ENCODE measurements around the gene CEP89.
"Not testable (repeated sequence)": the region's sequence is repeated elsewhere in the genome, so short reads cannot be mapped to it uniquely, and the experiment has no call there.

Gene CEP89

DNA sequence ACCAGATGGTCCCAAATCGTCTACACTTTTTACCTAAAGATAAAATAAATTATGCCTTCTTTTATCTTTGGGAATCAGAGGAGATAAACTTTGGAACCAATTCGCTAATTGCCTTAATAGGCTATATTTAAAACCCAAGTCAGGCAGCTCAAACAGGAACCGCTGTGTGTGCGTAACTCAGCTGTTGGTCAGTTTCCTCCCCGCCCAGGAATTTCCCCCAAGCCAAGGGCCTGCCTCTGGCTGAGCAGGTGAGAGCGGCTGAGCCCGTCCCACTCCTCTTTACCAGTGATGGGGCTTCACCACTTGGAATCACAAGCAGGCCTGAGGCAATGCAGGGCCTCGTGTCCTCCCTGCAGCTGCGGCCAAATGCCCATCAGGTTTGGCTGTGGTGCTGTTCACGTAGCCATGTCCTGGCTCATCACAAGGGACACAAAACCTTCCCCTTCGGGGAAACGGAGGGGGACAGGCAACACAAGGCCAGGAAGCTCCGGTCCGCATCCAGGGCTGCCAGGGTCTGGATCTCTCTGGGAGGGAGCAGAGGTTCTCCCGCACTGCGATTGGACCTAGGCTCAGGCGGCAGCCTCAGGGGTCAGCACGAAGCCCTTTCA lies 101.7 kb downstream of the CEP89 start:
- no peak for DNase-seq (ENCODE audit: low read depth)

DNA sequence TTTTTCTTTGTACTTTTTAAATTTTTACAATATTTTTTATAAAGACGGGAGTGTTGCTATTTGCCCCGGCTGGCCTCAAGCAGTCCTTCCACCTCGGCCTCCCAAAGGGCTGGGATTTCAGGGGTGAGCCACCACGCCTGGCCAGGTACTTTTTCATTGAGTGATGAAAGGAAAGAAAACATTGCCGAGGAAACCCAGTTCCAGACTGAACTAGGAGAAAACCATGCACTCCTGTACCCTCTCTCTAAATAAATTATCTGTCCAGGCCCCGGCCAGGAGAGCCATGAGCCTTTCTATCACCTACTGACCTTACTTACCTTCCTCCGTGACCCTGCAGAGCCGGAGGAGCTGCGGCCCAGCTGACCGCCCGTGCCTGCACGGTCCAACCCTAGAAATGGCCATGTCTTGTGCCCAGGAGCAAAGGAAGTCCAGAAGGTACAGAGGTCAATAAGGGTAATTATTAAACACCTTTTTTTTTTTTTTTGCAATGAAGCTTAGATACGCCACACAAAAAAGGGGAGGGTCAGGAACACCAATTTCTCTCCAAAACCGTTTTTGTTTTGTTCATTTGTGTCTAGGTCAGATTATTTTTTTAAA lies 102.3 kb downstream of the CEP89 start, which contains the start of gene SLC7A9:
Gene SLC7A9 (minus strand): TSS at position 399 of the 597 bp plus-strand sequence. CDS start 1,233 bp downstream, outside the sequence.
- no peak for DNase-seq (ENCODE audit: low read depth)

DNA sequence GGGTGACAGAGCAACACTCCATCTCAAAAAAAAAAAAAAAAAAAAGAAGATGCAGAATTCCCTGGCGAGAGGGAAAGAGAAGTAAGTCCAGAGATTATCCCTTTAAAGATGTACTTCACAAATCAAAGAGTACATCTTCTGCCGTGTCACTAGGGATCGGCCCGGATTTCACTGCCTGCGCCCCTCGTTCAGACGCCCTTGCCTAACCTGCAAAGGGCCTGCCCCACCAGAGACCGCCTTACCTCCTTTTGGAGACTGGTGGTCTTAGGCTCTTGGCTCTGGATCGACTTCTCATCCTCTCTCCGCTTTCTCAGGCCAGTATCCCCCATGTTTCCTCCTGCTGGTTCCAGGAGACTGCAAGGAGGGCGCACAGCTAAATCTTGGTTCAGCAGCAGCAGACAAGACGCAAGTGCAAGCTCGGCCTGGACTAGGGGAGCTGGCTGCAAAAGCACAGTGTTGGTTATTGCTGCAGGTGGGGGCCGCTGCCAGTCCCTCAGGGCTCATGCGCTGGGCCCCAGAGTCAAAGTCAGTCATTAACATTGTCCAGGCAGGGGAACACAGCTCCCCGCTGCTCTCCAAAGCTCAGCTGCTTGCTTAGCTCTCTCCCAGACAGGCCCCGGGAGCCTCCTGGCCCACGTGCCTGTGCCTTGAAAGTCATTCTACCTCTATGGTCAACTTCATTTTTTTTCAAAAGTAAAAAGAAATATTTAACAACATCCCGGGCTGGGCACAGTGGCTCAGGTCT lies 103.4 kb downstream of the CEP89 start:
- no peak for DNase-seq (ENCODE audit: low read depth)

DNA sequence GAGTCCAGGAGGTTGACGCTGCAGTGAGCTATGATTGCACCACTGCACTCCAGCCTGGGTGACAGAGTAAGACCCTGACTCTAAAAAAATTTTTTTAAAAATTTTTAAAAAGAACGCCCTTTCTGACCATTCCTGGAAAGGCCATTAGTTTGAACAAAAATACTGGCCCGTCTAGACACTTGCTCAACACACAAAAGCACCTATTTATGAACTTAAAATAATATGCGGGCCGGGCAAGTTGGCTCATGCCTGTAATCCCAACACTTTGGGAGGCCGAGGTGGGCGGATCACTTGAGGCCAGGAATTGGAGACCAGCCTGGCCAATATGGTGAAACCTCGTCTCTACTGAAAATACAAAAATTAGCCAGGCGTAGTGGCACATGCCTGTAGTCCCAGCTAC lies 104.3 kb downstream of the CEP89 start:
- DNase-seq (ENCODE audit: low read depth) = not testable (repeated sequence)

DNA sequence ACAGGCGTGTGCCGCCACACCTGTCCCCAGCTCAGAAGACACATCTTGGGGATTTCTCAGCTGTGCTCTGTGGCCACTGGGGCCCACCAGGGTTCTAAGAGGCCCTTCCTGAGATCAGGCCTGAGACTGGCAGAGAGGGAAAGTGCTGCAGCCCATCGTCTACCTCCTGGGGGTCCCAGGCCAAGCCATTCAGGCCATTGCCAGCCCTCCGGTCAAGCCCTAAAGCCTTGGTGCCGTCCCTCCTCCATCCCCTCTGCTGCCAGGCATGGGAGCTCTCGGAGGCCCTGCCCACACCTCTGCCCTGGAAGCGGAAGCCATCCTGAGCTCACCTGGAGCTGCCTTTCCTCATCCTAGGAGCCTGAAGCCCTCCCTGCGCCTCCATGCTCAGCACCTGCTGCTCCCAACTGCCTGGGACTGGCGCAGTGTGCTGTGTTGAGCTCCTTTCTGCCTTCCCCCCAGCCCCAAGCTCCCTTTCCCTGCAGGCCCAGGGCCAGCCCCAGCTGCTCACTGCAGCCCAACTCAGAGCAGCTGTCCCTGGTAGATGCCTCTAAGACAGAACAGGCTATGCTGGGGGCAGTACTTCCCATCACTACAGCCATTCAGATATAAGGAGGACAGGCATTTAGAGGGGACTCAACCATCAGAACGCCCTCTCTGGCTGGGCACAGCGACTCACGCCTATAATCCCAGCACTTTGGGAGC lies 105.0 kb downstream of the CEP89 start:
- DNase-seq (ENCODE audit: low read depth) = no peak

DNA sequence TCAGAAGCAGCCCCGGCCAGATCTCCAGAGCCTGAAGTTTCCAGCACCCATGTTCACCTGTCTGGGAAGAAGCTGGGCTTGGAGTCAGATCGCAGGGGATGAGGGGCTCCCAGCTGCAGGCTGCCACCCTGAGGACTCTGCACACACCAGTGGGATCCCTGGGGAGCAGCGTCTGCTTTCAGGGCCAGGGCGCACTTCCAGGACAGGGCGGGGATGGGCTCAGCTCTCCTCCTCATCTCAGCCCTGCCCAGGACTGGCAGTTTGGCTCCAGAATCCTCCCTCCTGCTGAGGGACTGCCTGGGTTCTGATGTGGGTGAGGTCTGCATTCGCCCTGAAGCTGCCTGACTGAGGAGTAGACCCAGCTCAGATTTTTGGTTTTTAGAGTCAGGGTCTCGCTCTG lies 105.7 kb downstream of the CEP89 start:
- no peak for DNase-seq (ENCODE audit: low read depth)

DNA sequence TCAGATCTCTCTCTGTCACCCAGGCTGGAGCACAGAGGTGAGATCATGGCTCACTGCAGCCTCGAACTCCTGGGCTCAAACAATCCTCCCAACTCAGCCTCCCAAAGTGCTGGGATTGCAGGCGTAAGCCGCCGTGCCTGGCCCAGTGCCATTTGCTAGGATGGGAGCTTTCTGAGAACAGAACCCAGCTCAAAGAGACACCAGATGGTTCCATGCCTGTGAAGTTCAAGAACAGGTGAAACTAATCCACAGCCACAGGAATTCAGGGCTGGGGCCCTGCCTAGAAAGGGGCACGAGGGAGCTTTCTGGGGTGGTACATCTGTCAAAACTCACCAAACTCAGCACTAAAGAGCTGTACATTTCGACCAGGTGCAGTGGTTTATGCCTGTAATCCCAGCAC lies 106.4 kb downstream of the CEP89 start:
- no peak for DNase-seq (ENCODE audit: low read depth)

DNA sequence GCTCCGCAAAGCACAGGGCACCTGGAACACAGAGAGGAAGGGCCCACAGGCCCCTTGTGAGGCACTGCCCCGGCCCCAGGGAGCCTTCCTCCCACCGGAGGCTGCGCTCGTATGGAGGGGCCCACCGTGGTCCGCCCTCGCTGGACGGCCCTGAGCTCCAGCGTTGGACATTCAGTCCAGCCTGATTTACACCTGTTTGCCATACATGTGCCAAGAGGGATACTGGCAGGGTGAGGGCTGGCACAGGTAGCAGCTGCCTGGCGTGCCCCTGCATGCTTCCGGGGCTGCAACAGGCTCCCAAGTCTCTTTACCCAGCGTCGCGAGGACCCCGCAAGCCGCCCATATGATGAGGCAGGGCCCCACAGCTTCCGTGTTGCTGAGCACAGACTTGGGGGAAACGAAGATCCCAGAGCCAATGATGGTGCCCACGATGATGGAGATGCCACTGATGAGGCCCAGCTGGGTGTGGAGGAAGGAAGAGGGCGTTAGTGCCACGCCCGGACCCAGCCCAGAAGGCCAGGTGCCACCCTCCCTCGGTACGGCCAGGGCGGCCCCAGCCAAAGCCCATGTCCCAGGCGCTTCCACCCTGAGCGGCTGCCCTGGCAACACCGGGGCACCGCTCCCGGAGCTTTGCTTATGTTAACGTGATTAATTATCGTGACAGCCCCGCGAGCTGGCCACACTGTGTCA lies 107.3 kb downstream of the CEP89 start:
- DNase-seq (ENCODE audit: low read depth) = no peak

DNA sequence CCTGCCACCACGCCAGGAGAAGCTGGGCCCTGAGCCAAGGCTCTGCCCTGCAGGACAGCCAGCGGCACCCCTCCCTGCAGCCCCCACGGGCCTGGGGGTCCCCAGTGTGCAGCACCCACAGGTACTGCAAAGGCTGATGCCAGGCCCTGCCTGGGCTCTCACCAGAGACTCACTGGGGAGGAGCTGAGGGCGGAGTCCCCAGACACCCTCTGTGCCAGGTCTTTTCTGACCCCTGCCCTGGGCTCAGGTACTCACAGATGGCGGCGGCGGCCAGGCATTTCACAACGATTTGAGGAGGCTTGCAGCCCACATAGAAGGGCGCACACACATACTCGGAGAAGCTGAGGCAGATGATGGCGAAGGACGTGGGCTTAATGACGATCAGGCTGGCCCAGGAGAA lies 107.9 kb downstream of the CEP89 start:
- no peak for DNase-seq (ENCODE audit: low read depth)

DNA sequence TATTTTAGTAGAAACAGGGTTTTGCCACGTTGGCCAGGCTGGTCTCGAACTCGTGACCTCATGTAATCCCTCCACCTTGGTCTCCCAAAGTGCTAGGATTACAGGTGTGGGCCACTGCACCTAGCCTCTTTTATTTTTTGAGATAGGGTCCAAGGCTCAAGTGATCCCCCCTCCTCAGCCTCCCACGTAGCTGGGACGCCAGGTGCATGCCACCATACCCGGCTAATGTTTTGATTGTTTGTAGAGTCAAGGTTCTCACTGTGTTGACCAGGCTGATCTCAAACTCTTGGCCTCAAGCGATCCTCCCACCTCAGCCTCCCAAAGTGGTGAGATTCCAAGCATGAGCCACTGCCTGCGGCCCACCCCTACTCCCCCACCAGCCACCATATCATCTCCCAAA lies 108.5 kb downstream of the CEP89 start:
- DNase-seq (ENCODE audit: low read depth) = no peak

DNA sequence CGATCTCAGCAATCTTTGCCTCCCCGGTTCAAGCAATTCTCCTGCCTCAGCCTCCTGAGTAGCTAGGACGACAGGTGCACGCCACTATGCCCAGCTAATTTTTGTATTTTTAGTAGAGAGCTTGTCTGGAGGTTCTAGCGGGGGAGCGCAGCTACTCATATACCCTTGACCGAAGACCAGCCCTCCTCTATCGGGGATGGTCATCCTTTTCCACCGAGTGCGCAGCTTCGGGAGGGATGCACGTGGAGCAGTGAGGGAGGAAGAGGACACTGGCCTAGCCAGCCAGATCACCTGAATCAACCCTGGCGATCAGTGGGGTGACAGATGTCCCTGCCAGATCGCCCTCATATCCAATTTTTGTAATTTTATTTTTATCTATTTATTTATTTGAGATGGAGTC lies 109.0 kb downstream of the CEP89 start:
- DNase-seq (ENCODE audit: low read depth) = no peak

DNA sequence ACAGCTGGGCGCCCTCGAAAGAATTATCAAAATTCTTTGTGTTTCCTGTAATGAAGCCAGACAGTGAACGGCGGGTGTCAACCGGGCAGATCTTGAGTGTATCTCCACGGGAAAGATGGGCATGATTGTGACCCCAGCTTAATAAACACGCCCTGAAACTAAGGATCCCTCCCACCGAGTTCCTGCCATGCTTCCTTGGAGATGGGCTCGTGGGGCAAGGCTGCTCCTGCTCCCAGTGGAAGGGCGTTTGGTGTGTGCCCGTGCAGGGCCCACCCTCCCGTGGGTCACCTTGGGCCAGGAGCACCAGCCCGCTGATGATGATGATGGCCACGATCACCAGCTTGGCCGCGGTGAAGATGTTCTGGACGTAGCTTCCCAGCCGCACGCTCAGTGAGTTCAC lies 109.6 kb downstream of the CEP89 start:
- DNase-seq (ENCODE audit: low read depth) = no peak

DNA sequence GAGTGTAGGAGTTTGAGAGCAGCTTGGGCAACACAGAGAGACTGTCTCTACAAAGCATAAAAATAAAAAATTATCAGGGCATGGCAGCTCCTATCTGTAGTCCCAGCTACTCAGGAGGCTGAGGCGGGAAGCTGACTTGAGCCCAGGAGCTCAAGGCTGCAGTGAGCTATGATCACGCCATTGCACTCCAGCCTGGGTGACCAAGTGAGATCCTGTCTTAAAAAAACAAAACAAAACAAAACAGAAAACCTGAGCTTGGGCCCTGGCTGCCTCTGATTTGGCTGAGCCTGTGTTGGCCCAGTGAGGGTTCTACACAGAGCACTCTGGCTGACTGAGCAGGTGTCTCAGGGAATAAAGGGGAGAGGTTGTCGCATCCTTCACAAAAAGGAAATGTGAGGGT lies 110.2 kb downstream of the CEP89 start:
- DNase-seq (ENCODE audit: low read depth) = no peak

DNA sequence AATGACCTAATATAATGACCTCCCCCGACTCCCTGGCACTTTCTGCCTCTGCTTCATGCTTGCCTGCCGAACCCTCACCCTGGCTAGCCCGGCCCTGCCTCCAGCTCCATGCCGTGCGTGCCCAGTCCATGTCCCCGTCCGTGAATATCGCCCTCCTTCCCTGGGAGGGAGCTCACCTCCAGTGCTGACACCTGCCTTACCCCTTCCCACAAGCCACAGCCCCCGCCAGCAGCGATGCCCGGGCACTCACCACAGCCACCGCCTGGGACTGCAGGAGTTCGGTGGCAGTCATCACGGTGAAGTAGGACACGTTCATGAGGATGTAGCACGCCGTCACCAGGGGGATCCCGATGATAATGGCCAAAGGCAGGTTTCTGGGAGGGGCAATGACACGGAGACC lies 112.2 kb downstream of the CEP89 start:
- no peak for DNase-seq (ENCODE audit: low read depth)

DNA sequence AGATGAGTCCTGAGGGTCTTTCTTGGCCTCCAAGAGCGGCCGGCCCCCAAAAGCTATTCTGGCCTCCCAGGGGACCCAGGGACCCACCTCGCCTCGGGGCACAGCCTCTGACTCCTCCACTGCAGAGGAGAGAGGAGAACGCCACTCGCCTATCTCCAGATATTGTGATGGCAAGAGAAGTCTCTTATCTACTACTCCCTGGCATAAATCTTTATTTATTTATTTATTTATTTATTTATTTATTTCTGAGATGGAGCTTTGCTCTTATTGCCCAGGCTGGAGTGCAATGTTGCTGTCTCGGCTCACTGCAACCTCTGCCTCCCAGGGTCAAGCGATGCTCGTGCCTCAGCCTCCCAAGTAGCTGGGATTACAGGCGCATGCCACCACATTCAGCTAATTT lies 113.2 kb downstream of the CEP89 start:
- no peak for DNase-seq (ENCODE audit: low read depth)

DNA sequence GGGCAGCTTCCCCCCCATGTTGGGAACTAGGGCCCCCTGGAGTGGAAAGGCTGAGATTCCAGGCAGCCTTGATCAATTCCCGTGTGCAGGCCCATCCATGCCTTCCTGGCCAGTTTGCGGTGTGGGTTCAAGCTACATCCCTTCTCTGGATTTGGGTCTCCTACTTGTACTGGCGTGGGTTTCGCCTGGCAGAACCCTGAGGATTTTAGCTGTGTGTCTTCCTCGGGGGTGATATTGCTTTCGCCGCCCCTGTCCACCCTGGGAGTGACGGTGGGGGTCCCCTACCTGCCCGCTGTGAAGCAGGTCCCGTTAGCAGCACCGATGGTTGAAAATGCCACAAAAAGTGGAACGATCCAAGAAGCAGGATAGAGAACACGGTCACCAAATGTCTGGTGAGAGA lies 113.6 kb downstream of the CEP89 start:
- DNase-seq (ENCODE audit: low read depth) = no peak

DNA sequence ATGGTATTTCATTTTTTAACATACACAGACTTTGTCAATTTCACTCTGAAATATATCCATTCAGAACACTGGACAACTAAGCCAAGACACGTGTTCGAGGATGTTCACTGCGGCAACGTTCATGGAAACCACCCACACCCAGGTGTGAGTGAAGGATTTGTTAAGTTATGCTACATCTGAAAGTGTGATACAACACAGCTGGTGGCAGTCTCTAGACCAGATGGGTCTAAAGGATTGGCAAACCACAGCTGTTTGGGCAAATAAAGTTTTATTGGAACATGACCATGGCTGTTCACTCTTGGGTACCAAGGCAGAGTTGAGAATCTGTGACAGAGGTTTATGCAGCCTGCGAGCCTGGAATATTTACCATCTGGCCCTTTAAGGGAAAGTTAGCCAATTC lies 114.2 kb downstream of the CEP89 start:
- no peak for DNase-seq (ENCODE audit: low read depth)

DNA sequence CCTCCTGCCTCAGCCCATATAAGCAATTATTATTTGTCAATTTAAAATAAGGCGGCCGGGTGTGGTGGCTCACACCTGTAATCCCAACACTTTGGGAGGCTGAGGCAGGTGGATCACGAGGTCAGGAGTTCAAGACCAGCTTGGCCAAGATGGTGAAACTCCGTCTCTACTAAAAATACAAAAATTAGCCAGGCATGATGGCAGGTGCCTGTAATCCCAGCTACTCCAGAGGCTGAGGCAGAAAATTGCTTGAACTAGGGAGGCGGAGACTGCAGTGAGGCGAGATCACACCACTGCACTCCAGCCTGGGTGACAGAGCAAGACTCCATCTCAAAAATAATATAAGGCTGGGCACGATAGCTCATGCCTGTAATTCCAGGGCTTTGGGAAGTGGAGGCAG lies 114.9 kb downstream of the CEP89 start:
- not testable (repeated sequence) for DNase-seq (ENCODE audit: low read depth)

DNA sequence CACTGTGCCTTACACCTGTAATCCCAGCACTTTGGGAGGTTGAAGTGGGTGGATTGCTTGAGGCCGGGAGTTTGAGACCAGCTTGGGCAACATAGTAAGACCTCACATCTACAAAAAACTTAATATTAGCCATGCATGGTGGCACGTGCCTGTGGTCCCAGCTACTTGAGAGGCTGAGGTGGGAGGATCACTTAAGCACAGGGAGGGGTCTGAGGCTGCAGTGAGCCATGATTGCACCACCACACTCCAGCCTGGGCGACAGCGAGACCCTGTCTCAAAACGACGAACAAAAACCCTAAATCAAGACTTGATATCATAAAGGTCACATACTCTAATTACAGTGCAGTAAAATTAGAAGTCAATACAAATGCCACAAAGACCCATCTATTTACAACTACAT lies 119.5 kb downstream of the CEP89 start:
- DNase-seq (ENCODE audit: low read depth) = no peak

DNA sequence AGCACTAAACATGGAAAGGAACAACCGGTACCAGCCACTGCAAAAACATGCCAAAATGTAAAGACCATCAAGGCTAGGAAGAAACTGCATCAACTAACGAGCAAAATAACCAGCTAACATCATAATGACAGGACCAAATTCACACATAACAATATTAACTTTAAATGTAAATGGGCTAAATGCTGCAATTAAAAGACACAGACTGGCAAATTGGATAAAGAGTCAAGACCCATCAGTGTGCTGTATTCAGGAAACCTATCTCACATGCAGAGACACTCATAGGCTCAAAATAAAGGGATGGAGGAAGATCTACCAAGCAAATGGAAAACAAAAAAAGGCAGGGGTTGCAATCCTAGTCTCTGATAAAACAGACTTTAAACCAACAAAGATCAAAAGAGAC lies 123.7 kb downstream of the CEP89 start:
- not testable (repeated sequence) for DNase-seq (ENCODE audit: low read depth)

DNA sequence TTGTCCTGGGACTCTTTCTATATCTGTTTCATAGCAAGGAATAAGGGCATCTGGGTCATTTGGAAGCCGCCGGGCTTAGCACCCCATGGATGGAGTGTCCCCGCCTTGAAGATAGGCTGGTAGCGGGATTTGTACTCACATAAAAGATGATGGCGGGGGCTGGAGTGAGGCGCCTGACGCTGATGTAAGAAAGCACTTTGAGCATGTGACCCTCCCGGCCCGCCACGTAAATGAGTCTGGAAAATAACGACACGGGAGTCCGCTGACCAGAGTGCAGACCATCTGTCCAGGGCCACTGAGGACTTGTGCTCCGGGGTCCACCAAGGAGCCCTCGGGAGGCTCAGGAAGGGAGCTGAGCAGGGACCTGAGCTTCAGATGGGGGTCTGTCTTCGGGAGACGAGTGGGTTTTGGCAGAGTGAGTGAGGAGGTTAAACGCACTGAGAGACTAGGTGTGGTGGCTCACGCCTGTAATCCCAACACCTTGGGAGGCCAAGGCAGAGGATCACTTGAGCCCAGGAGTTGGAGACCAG lies 128.0 kb downstream of the CEP89 start:
- no peak for DNase-seq (ENCODE audit: low read depth)

DNA sequence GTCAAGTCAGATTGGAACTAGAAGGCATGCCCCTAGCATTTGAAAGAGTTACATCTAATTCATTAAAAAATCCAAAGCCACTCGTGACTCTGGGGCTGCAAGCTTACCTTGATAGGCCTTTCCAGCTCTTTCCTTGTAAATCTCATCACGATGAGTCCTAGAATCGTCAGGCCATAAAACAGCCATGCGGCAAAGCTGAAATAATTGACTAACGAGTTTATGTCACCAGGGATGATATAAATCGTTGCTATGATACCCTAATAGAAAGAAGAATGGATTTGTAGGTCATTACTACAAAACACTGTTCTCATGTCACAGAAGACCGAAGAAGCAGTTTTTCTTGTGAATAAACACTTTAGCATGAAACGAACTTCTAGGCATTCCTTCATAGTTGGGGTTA lies 129.7 kb downstream of the CEP89 start:
- no peak for DNase-seq (ENCODE audit: low read depth)

All from ELR (cell line).